Measurements from ENCODE around the gene MYO3A.
"Not testable (repeated sequence)": the region's sequence is repeated elsewhere in the genome, so short reads cannot be mapped to it uniquely, and the experiment has no call there.

The MYO3A gene

GRCh38 chr10:25989951-25990350 lies 55.9 kb downstream of the MYO3A start:
- Histone ChIP-seq H3K4me2 (ENCODE audit: insufficient read depth, low read length, poor library complexity, severe bottlenecking) (no peak overlapping the region), H3K4ac (ENCODE audit: low read length) (no peak overlapping the region), H2BK5ac (ENCODE audit: low read length) (no peak overlapping the region), H4K8ac (ENCODE audit: low read depth, low read length) (no peak overlapping the region), H3K36me3 (replicated peaks in 1 of 2; ENCODE audit: control insufficient read depth in 2 of 2, insufficient read depth in 2 of 2, low read length in 2 of 2) (no peaks in the 10 kb centered on the region), H3K9me3 (replicated peaks in 1 of 2; ENCODE audit: control insufficient read depth in 2 of 2, insufficient read depth in 1 of 2, low read depth in 1 of 2, low read length in 2 of 2) (no peaks in the 10 kb centered on the region), H3K14ac (ENCODE audit: low read length) (no peak overlapping the region), H2AFZ (ENCODE audit: low read length) (no peak overlapping the region), H2BK15ac (ENCODE audit: low read length) (no peak overlapping the region), H3K27me3 (ENCODE audit: control insufficient read depth in 3 of 3, insufficient read depth in 3 of 3, low read depth in 1 of 3, low read length in 3 of 3) (no peaks in the 10 kb centered on the region), H2BK12ac (ENCODE audit: low read length) (no peak overlapping the region), H3K27ac (replicated peaks; ENCODE audit: low read length) (no peak overlapping the region), H3K4me1 (ENCODE audit: control insufficient read depth in 2 of 2, insufficient read depth in 1 of 2, low read depth in 1 of 2, low read length in 2 of 2) (no peaks in the 10 kb centered on the region), H3K4me3 (ENCODE audit: low read length in 2 of 2) (no peak overlapping the region), H3K79me1 (ENCODE audit: low read depth, low read length) (no peaks in the 10 kb centered on the region), H2BK120ac (ENCODE audit: low read depth, low read length) (no peak overlapping the region), H3K18ac (ENCODE audit: low read length) (no peak overlapping the region), H3K23ac (ENCODE audit: low read depth, low read length, poor library complexity) (no peak overlapping the region), H3K9ac (ENCODE audit: low read depth, low read length, poor library complexity) (no peak overlapping the region), H4K91ac (ENCODE audit: low read depth, low read length, poor library complexity) (no peak overlapping the region), H2AK5ac (ENCODE audit: low read depth, low read length) (no peak overlapping the region)
- no CpG with 5 or more reads among the region's 3 CpGs for WGBS, 2 donors (ENCODE audit: extremely low coverage in 2 of 2, insufficient read length in 2 of 2, insufficient replicate concordance in 1 of 2)
- DNase-seq (ENCODE audit: low spot score) = no peak

GRCh38 chr10:25999295-25999981 lies 65.4 kb downstream of the MYO3A start:
- no peaks in the 10 kb centered on the region for H3K36me3 ChIP-seq (replicated peaks in 1 of 2; ENCODE audit: control insufficient read depth in 2 of 2, insufficient read depth in 2 of 2, low read length in 2 of 2)
- H3K4me1 ChIP-seq (ENCODE audit: control insufficient read depth in 2 of 2, insufficient read depth in 1 of 2, low read depth in 1 of 2, low read length in 2 of 2) = no peaks in the 10 kb centered on the region
- no peak overlapping the region for H3K4me2 ChIP-seq (ENCODE audit: insufficient read depth, low read length, poor library complexity, severe bottlenecking)
- H2AFZ ChIP-seq (ENCODE audit: low read length) = no peak overlapping the region
- no CpG with 5 or more reads among the region's 4 CpGs for WGBS, 2 donors (ENCODE audit: extremely low coverage in 2 of 2, insufficient read length in 2 of 2, insufficient replicate concordance in 1 of 2)
- no peak overlapping the region for H2BK12ac ChIP-seq (ENCODE audit: low read length)
- no peak overlapping the region for H2BK5ac ChIP-seq (ENCODE audit: low read length)
- no peak overlapping the region for H3K4ac ChIP-seq (ENCODE audit: low read length)
- H3K9me3 ChIP-seq (replicated peaks in 1 of 2; ENCODE audit: control insufficient read depth in 2 of 2, insufficient read depth in 1 of 2, low read depth in 1 of 2, low read length in 2 of 2) = no peaks in the 10 kb centered on the region
- H3K9ac ChIP-seq (ENCODE audit: low read depth, low read length, poor library complexity) = no peak overlapping the region
- H3K23ac ChIP-seq (ENCODE audit: low read depth, low read length, poor library complexity) = no peak overlapping the region
- no peak overlapping the region for H4K91ac ChIP-seq (ENCODE audit: low read depth, low read length, poor library complexity)
- H2BK15ac ChIP-seq (ENCODE audit: low read length) = no peak overlapping the region
- no peak overlapping the region for H2BK120ac ChIP-seq (ENCODE audit: low read depth, low read length)
- H3K4me3 ChIP-seq (ENCODE audit: low read length in 2 of 2) = no peak overlapping the region
- H3K27me3 ChIP-seq (ENCODE audit: control insufficient read depth in 3 of 3, insufficient read depth in 3 of 3, low read depth in 1 of 3, low read length in 3 of 3) = no peaks in the 10 kb centered on the region
- no peaks in the 10 kb centered on the region for H3K79me1 ChIP-seq (ENCODE audit: low read depth, low read length)
- no peak overlapping the region for H3K14ac ChIP-seq (ENCODE audit: low read length)
- no peak overlapping the region for H3K18ac ChIP-seq (ENCODE audit: low read length)
- H3K27ac ChIP-seq (replicated peaks; ENCODE audit: low read length) = no peak overlapping the region
- no peak overlapping the region for H4K8ac ChIP-seq (ENCODE audit: low read depth, low read length)
- no peak overlapping the region for H2AK5ac ChIP-seq (ENCODE audit: low read depth, low read length)
- DNase-seq (ENCODE audit: low spot score) = no peak

- Histone ChIP-seq H3K4me3 (ENCODE audit: low read length in 2 of 2) (no peak overlapping the region), H4K91ac (ENCODE audit: low read depth, low read length, poor library complexity) (no peak overlapping the region), H4K8ac (ENCODE audit: low read depth, low read length) (no peak overlapping the region), H3K79me1 (ENCODE audit: low read depth, low read length) (no peaks in the 10 kb centered on the region), H2AK5ac (ENCODE audit: low read depth, low read length) (no peak overlapping the region), H2BK120ac (ENCODE audit: low read depth, low read length) (no peak overlapping the region), H3K23ac (ENCODE audit: low read depth, low read length, poor library complexity) (no peak overlapping the region), H3K4me1 (ENCODE audit: control insufficient read depth in 2 of 2, insufficient read depth in 1 of 2, low read depth in 1 of 2, low read length in 2 of 2) (no peaks in the 10 kb centered on the region), H2BK12ac (ENCODE audit: low read length) (no peak overlapping the region), H3K9ac (ENCODE audit: low read depth, low read length, poor library complexity) (no peak overlapping the region), H3K18ac (ENCODE audit: low read length) (no peak overlapping the region), H3K4me2 (ENCODE audit: insufficient read depth, low read length, poor library complexity, severe bottlenecking) (no peak overlapping the region), H3K36me3 (replicated peaks in 1 of 2; ENCODE audit: control insufficient read depth in 2 of 2, insufficient read depth in 2 of 2, low read length in 2 of 2) (no peaks in the 10 kb centered on the region), H3K27me3 (ENCODE audit: control insufficient read depth in 3 of 3, insufficient read depth in 3 of 3, low read depth in 1 of 3, low read length in 3 of 3) (no peaks in the 10 kb centered on the region), H2AFZ (ENCODE audit: low read length) (no peak overlapping the region), H3K4ac (ENCODE audit: low read length) (no peak overlapping the region), H2BK15ac (ENCODE audit: low read length) (no peak overlapping the region), H3K9me3 (replicated peaks in 1 of 2; ENCODE audit: control insufficient read depth in 2 of 2, insufficient read depth in 1 of 2, low read depth in 1 of 2, low read length in 2 of 2) (no peaks in the 10 kb centered on the region), H3K14ac (ENCODE audit: low read length) (no peak overlapping the region), H2BK5ac (ENCODE audit: low read length) (no peak overlapping the region), H3K27ac (replicated peaks; ENCODE audit: low read length) (no peak overlapping the region)
- WGBS, 2 donors (ENCODE audit: extremely low coverage in 2 of 2, insufficient read length in 2 of 2, insufficient replicate concordance in 1 of 2) = no CpG with 5 or more reads among the region's 5 CpGs
- no peak for DNase-seq (ENCODE audit: low spot score)
These were observed 66.9 kb downstream of the MYO3A start for GRCh38 chr10:26000971-26001370.

- H3K4me2 ChIP-seq (ENCODE audit: insufficient read depth, low read length, poor library complexity, severe bottlenecking); H3K27ac ChIP-seq (replicated peaks; ENCODE audit: low read length); H2AFZ ChIP-seq (ENCODE audit: low read length); H3K23ac ChIP-seq (ENCODE audit: low read depth, low read length, poor library complexity); H2BK5ac ChIP-seq (ENCODE audit: low read length); H2BK120ac ChIP-seq (ENCODE audit: low read depth, low read length); H3K9ac ChIP-seq (ENCODE audit: low read depth, low read length, poor library complexity); H3K14ac ChIP-seq (ENCODE audit: low read length); H3K18ac ChIP-seq (ENCODE audit: low read length); H3K27me3 ChIP-seq (ENCODE audit: control insufficient read depth in 3 of 3, insufficient read depth in 3 of 3, low read depth in 1 of 3, low read length in 3 of 3); H2BK12ac ChIP-seq (ENCODE audit: low read length); DNase-seq (ENCODE audit: low spot score); H4K8ac ChIP-seq (ENCODE audit: low read depth, low read length); H2BK15ac ChIP-seq (ENCODE audit: low read length); H3K4me1 ChIP-seq (ENCODE audit: control insufficient read depth in 2 of 2, insufficient read depth in 1 of 2, low read depth in 1 of 2, low read length in 2 of 2); H3K4me3 ChIP-seq (ENCODE audit: low read length in 2 of 2); H2AK5ac ChIP-seq (ENCODE audit: low read depth, low read length); H4K91ac ChIP-seq (ENCODE audit: low read depth, low read length, poor library complexity); H3K79me1 ChIP-seq (ENCODE audit: low read depth, low read length); H3K9me3 ChIP-seq (replicated peaks in 1 of 2; ENCODE audit: control insufficient read depth in 2 of 2, insufficient read depth in 1 of 2, low read depth in 1 of 2, low read length in 2 of 2); H3K4ac ChIP-seq (ENCODE audit: low read length); H3K36me3 ChIP-seq (replicated peaks in 1 of 2; ENCODE audit: control insufficient read depth in 2 of 2, insufficient read depth in 2 of 2, low read length in 2 of 2): not testable (repeated sequence)
- WGBS, 2 donors (ENCODE audit: extremely low coverage in 2 of 2, insufficient read length in 2 of 2, insufficient replicate concordance in 1 of 2) = no CpG with 5 or more reads among the region's 7 CpGs
These were observed 68.4 kb downstream of the MYO3A start for GRCh38 chr10:26002466-26002865.

All from neuronal stem cell (in vitro differentiated cells).